HepG2 (cell line): Measurements from ENCODE around the gene PRKCG. TPM values are rescaled to one million over a fixed set of nuclear protein-coding genes. Genes with fewer than 3 reads are reported as not detected.
A peak's percentile ranks its signal among the peaks of the same experiment; 100 is the strongest.

ENCODE experiments used
- DDIT3 ChIP-seq: sonication (generic); formaldehyde crosslinking; IDR thresholded peaks from 2 replicates; pipeline ENCODE4 v1.4.0; 2020; ENCODE audit warnings: mild to moderate bottlenecking, missing genetic modification reagents
- FOXK2 ChIP-seq: fragments of 450-650 bp; IDR thresholded peaks from 2 replicates; pipeline ENCODE4 v1.6.1; 2016
- FOXO4 ChIP-seq: sonication (generic); formaldehyde crosslinking; conservative IDR thresholded peaks from 2 replicates; pipeline ENCODE4 v1.8.1; 2023; ENCODE audit warnings: missing genetic modification reagents
- FOXP1 ChIP-seq, 2 experiments: fragments of 450-650 bp in 1 of 2; IDR thresholded peaks; 2 replicates each; pipeline ENCODE4 v1.6.1; 2017 to 2018; ENCODE audit warnings: antibody characterized with exemption in 1 of 2
- HMG20B ChIP-seq: conservative IDR thresholded peaks from 2 replicates; pipeline ENCODE4 v1.6.1; 2016; ENCODE audit warnings: missing genetic modification reagents, missing compliant biosample characterization
- NKX3-1 ChIP-seq: sonication (generic); formaldehyde crosslinking; IDR thresholded peaks from 2 replicates; pipeline ENCODE4 v1.5.0; 2020; ENCODE audit warnings: missing genetic modification reagents
- PBX2 ChIP-seq: IDR thresholded peaks from 2 replicates; pipeline ENCODE4 v1.6.1; 2016; ENCODE audit warnings: control low read depth
- PITX1 ChIP-seq: sonication (generic); formaldehyde crosslinking; IDR thresholded peaks from 2 replicates; pipeline ENCODE4 v1.5.1; 2020; ENCODE audit warnings: mild to moderate bottlenecking, missing genetic modification reagents
- SRSF4 ChIP-seq: fragments of 200-400 bp; formaldehyde crosslinking; IDR thresholded peaks from one replicate; pipeline ENCODE4 v1.6.1; 2018; ENCODE audit warnings: mild to moderate bottlenecking, low read depth, low read length, moderate library complexity; ENCODE audit not compliant: poor library complexity, severe bottlenecking
- ZBTB46 ChIP-seq: sonication (generic); formaldehyde crosslinking; IDR thresholded peaks from 2 replicates; pipeline ENCODE4 v1.4.0; 2020; ENCODE audit warnings: mild to moderate bottlenecking, missing genetic modification reagents, borderline replicate concordance
- ZNF512 ChIP-seq: sonication (generic); formaldehyde crosslinking; IDR thresholded peaks from 2 replicates; pipeline ENCODE4 v1.4.0; 2020; ENCODE audit warnings: mild to moderate bottlenecking, missing genetic modification reagents
- ZNF660 ChIP-seq: sonication (generic); formaldehyde crosslinking; IDR thresholded peaks from 2 replicates; pipeline ENCODE4 v1.5.1; 2020; ENCODE audit warnings: mild to moderate bottlenecking, low read depth, missing genetic modification reagents, borderline replicate concordance
- ZNF670 ChIP-seq: sonication (generic); formaldehyde crosslinking; IDR thresholded peaks from 2 replicates; pipeline ENCODE4 v1.8.0; 2022; ENCODE audit warnings: mild to moderate bottlenecking, missing genetic modification reagents, borderline replicate concordance
- ZNF687 ChIP-seq: sonication (generic); formaldehyde crosslinking; IDR thresholded peaks from 2 replicates; pipeline ENCODE4 v1.5.1; 2020; ENCODE audit warnings: mild to moderate bottlenecking, missing genetic modification reagents, moderate library complexity
- polyA plus RNA-seq, 8 experiments: library from polyadenylated mRNA; depleted of rRNA in 3 of 8; stranded (reverse) in 7 of 8; unstranded in 1 of 8; fragments of >200 nt; fragmentation: Illumina TruSeq in 4 of 8; extraction: Trizol in 4 of 8; gene quantifications; 2 replicates each; pipeline versions ENCODE4 v1.2.1 to v1.2.3, GENCODE V29; 2011 to 2016; ENCODE audit warnings: low read depth in 4 of 8, missing spikeins in 1 of 8, mixed read lengths in 1 of 8; ENCODE audit not compliant: insufficient read depth in 1 of 8
- total RNA-seq, 5 experiments: library from RNA; depleted of rRNA; stranded (reverse); fragments of >200 nt; fragmentation: Illumina TruSeq; extraction: Trizol; gene quantifications; 2 replicates each; pipeline ENCODE4 v1.2.3, GENCODE V29; 2016; ENCODE audit warnings: low read depth in 1 of 5

PRKCG gene
- total and polyA plus RNA-seq, 2 of the 13 experiments (the other 11 are each of a cell fraction or from before 2014, with no cell fraction given) = 0.02 to 0.03 TPM

- TF ChIP-seq ZNF687 (CRISPR knock-in tag) (peak; percentile 84), FOXK2 (no peak), DDIT3 (0 out of 2 replicates have a peak, but pooled peaks have one; percentile 58), ZNF512 (CRISPR knock-in tag) (no peak), ZNF670 (CRISPR knock-in tag) (0 out of 2 replicates have a peak, but pooled peaks have one; percentile 32), HMG20B (CRISPR knock-in tag) (no peak), ZBTB46 (no peak), PITX1 (CRISPR knock-in tag) (no peak), ZNF660 (no peak), SRSF4 (no peak), FOXO4 (CRISPR knock-in tag) (0 out of 2 replicates have a peak, but pooled peaks have one; percentile 60), NKX3-1 (CRISPR knock-in tag) (peak; percentile 42; the same call in 1 of the 2 replicates), FOXP1 (IDR thresholded peaks at IDR 0.05) (no peak), FOXP1 (CRISPR knock-in tag; IDR thresholded peaks at IDR 0.05) (no peak), PBX2 (CRISPR knock-in tag) (no peak)
Measured at GRCh38 chr19:53868892-53869804, 12.8 kb upstream of the PRKCG start (continued).
